ENCODE data around the gene NPTX1. TPM values are rescaled to one million over a fixed set of nuclear protein-coding genes. Genes with fewer than 3 reads are reported as not detected.

NPTX1 gene
- total and polyA plus RNA-seq, 2 donors (not counting 1 experiment from before 2014, with no cell fraction given) = 0.07 to 0.57 TPM

- Mint-ChIP-seq H3K4me1 (peaks cover 13% of the 10 kb centered on the region), H3K9me3 (ENCODE audit: insufficient read depth) (no peaks in the 10 kb centered on the region), H3K27ac (no peak overlapping the region), H3K4me3 (no peak overlapping the region), H3K27me3 (peaks cover 50% of the 10 kb centered on the region)
- ChIA-PET POLR2A (no interaction called here), CTCF (no interaction called here)
- WGBS (ENCODE audit: insufficient coverage) = 41% methylated on average over 21 of the region's 21 CpGs
- Histone ChIP-seq H3K9ac (ENCODE audit: low read length) (no peak overlapping the region), H3K4me1 (ENCODE audit: control insufficient read depth in 2 of 2, insufficient read depth in 2 of 2, low read length in 2 of 2) (peaks cover 30% of the 10 kb centered on the region in 2 donors), H3K79me2 (ENCODE audit: control insufficient read depth, insufficient read depth, low read length) (no peaks in the 10 kb centered on the region), H4K20me1 (ENCODE audit: control insufficient read depth, insufficient read depth, low read length, poor library complexity, severe bottlenecking) (no peaks in the 10 kb centered on the region), H3K4me2 (replicated peaks; ENCODE audit: low read depth, low read length, poor library complexity, severe bottlenecking) (no peak overlapping the region), H3K27ac (ENCODE audit: low read length in 2 of 2) (no peak overlapping the region), H3K4me3 (ENCODE audit: control extremely low read depth in 1 of 5, extremely low read depth in 1 of 5, insufficient read depth in 1 of 5, low read depth in 2 of 5, low read length in 4 of 5) (no peak overlapping the region), H3K36me3 (replicated peaks in 1 of 2; ENCODE audit: control extremely low read depth in 1 of 2, control insufficient read depth in 1 of 2, extremely low read depth in 1 of 2, insufficient read depth in 2 of 2, low read length in 1 of 2) (no peaks in the 10 kb centered on the region), H2AFZ (ENCODE audit: insufficient read depth, low read depth, low read length, poor library complexity, severe bottlenecking) (no peak overlapping the region), H3K27me3 (replicated peaks in 1 of 4; ENCODE audit: control extremely low read depth in 1 of 4, control insufficient read depth in 3 of 4, insufficient read depth in 4 of 4, low read length in 3 of 4) (peaks cover 0 to 50% (median 16%) of the 10 kb centered on the region in 4 experiments), H3K9me3 (ENCODE audit: control extremely low read depth in 1 of 3, control insufficient read depth in 2 of 3, insufficient read depth in 1 of 3, low read length in 2 of 3) (peaks cover 0 to 15% (median 0%) of the 10 kb centered on the region in 3 donors)
- intact Hi-C loops (cut with micrococcal nuclease) = no loop called here
- TF ChIP-seq CTCF (IDR thresholded peaks at IDR 0.05) (no peak), EZH2 (IDR thresholded peaks at IDR 0.05; ENCODE audit: borderline replicate concordance, insufficient read depth, low read depth, low read length, poor library complexity, severe bottlenecking) (no peak)
- ATAC-seq (ENCODE audit: low read depth) = no peak
- DNase-seq = no peak
Measured at GRCh38 chr17:80481284-80482057, 5.1 kb upstream of the NPTX1 start.

DNA sequence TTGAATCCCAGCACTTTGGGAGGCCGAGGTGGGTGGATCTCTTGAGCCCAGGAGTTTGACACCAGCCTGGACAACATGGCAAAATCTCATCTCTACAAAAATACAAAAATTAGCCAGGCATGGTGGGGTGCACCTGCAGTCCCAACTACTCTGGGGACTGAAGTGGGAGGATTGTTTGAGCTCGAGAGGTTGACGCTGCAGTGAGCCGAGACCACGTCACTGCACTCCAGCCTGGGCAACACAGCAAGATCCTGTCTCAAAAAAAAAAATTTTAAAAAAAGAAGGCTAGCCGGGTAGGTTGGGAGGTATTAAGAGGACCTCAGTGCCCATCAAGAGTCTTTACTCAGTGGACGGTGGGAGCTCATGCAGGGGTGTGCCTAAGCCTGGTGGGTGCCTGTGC is 3.8 kb upstream of the NPTX1 start:
- no peak overlapping the region for H3K4me3 Mint-ChIP-seq
- Histone ChIP-seq H3K27me3 (replicated peaks in 1 of 4; ENCODE audit: control extremely low read depth in 1 of 4, control insufficient read depth in 3 of 4, insufficient read depth in 4 of 4, low read length in 3 of 4) (peaks cover 0 to 52% (median 18%) of the 10 kb centered on the region in 4 experiments), H3K4me3 (ENCODE audit: control extremely low read depth in 1 of 5, extremely low read depth in 1 of 5, insufficient read depth in 1 of 5, low read depth in 2 of 5, low read length in 4 of 5) (no peak overlapping the region), H3K4me1 (ENCODE audit: control insufficient read depth in 2 of 2, insufficient read depth in 2 of 2, low read length in 2 of 2) (peaks cover 31 to 35% of the 10 kb centered on the region in 2 donors), H3K27ac (ENCODE audit: low read length in 2 of 2) (no peak overlapping the region), H3K9me3 (ENCODE audit: control extremely low read depth in 1 of 3, control insufficient read depth in 2 of 3, insufficient read depth in 1 of 3, low read length in 2 of 3) (peaks cover 0 to 15% (median 0%) of the 10 kb centered on the region in 3 donors), H3K79me2 (ENCODE audit: control insufficient read depth, insufficient read depth, low read length) (no peaks in the 10 kb centered on the region), H3K9ac (ENCODE audit: low read length) (no peak overlapping the region), H3K4me2 (replicated peaks; ENCODE audit: low read depth, low read length, poor library complexity, severe bottlenecking) (no peak overlapping the region), H2AFZ (ENCODE audit: insufficient read depth, low read depth, low read length, poor library complexity, severe bottlenecking) (no peak overlapping the region), H4K20me1 (ENCODE audit: control insufficient read depth, insufficient read depth, low read length, poor library complexity, severe bottlenecking) (no peaks in the 10 kb centered on the region), H3K36me3 (replicated peaks in 1 of 2; ENCODE audit: control extremely low read depth in 1 of 2, control insufficient read depth in 1 of 2, extremely low read depth in 1 of 2, insufficient read depth in 2 of 2, low read length in 1 of 2) (no peaks in the 10 kb centered on the region)
- 62% methylated on average over 2 of the region's 7 CpGs for WGBS (ENCODE audit: insufficient coverage)
- CTCF ChIA-PET = no interaction called here
- DNase-seq (no peak), ATAC-seq (ENCODE audit: low read depth) (no peak)
- POLR2A ChIA-PET = no interaction called here
- TF ChIP-seq CTCF (IDR thresholded peaks at IDR 0.05) = no peak
- no peak for TF ChIP-seq EZH2 (IDR thresholded peaks at IDR 0.05; ENCODE audit: borderline replicate concordance, insufficient read depth, low read depth, low read length, poor library complexity, severe bottlenecking)
- H3K4me1 Mint-ChIP-seq = peaks cover 12% of the 10 kb centered on the region
- intact Hi-C loops (cut with micrococcal nuclease) = no loop called here
- H3K9me3 Mint-ChIP-seq (ENCODE audit: insufficient read depth) = no peaks in the 10 kb centered on the region
- no peak overlapping the region for H3K27ac Mint-ChIP-seq
- peaks cover 46% of the 10 kb centered on the region for H3K27me3 Mint-ChIP-seq
